Activated CD4-positive, alpha-beta memory T cell treated with anti-CD3 and anti-CD28 coated beads, Interleukin-2, amount 10 ng/mL, durations not matched to agents 7 days and 5 days (primary cell): Measurements from ENCODE around the gene TOR1B. TPM values are rescaled to one million over a fixed set of nuclear protein-coding genes. Genes with fewer than 3 reads are reported as not detected.

Experiments used
- CTCF ChIA-PET: fragments of 350-600 bp; sonication (Branson Sonifier 250); formaldehyde crosslinking; loops from one replicate; lab custom pipeline; 2021; ENCODE audit warnings: antibody characterized with exemption, inconsistent platforms; lab: Charles Lee
- POLR2A ChIA-PET: fragments of 350-600 bp; sonication (Branson Sonifier 250); formaldehyde crosslinking; loops from one replicate; lab custom pipeline; 2021; ENCODE audit warnings: antibody characterized with exemption; lab: Charles Lee
- DNase-seq: peaks from one replicate; pipeline ENCODE4 v3.0.0-alpha.2; 2020
- H3K27ac Mint-ChIP-seq: one replicate; pipeline ENCODE4 v1.8.0; 2021; ENCODE audit warnings: mild to moderate bottlenecking, mixed read lengths
- H3K27me3 Mint-ChIP-seq: one replicate; pipeline ENCODE4 v1.8.0; 2021; ENCODE audit warnings: mixed read lengths
- H3K36me3 Mint-ChIP-seq: one replicate; pipeline ENCODE4 v1.8.0; 2021; ENCODE audit warnings: low read depth, mixed read lengths
- H3K4me1 Mint-ChIP-seq: one replicate; pipeline ENCODE4 v1.8.0; 2021; ENCODE audit warnings: mixed read lengths
- H3K4me3 Mint-ChIP-seq: one replicate; pipeline ENCODE4 v1.8.0; 2021; ENCODE audit warnings: mild to moderate bottlenecking, mixed read lengths
- H3K9me3 Mint-ChIP-seq: one replicate; pipeline ENCODE4 v1.8.0; 2021; ENCODE audit warnings: mixed read lengths
- total RNA-seq, 2 experiments: library from RNA; stranded (reverse); gene quantifications; one replicate each; pipeline ENCODE4 v1.2.3, GENCODE V29; 2021

Gene TOR1B
- total RNA-seq, 2 experiments from 2014 or later = 29.0 to 30.8 TPM

- H3K27me3 Mint-ChIP-seq = no peaks in the 10 kb centered on the region
- peak; percentile 95 for DNase-seq
- CTCF ChIA-PET = interaction anchor here (0.6 kb wide), 1 partner anchor 108 kb away, joined by 4 read pairs; no protein-coding TSS in a partner anchor
- peaks cover 15% of the 10 kb centered on the region for H3K4me1 Mint-ChIP-seq
- peak within 1 kb of the TSS; percentile 76 for H3K27ac Mint-ChIP-seq
- H3K36me3 Mint-ChIP-seq = peaks cover 40% of the 10 kb centered on the region
- H3K9me3 Mint-ChIP-seq = no peaks in the 10 kb centered on the region
- POLR2A ChIA-PET = interaction anchor here (0.6 to 5.5 kb wide), 11 partner anchors 10 to 304 kb away, joined by 3 to 50 read pairs (median 4); partner anchors contain the start of genes C9orf78, TOR1B and USP20
- peak within 1 kb of the TSS; percentile 82 for H3K4me3 Mint-ChIP-seq
These were observed 21.1 kb downstream of the TOR1B start, which contains the start of gene TOR1A for GRCh38 chr9:129823935-129824601. Gene TOR1A (minus strand): TSS chr9:129824136. CDS start chr9:129824085, 51 bp downstream.

GRCh38 chr9:129826344-129826743 lies 23.4 kb downstream of the TOR1B start:
- ChIA-PET POLR2A (interaction anchor here (1.6 to 5.5 kb wide), 2 partner anchors 9 to 16 kb away, joined by 5 to 50 read pairs; partner anchors contain the start of genes C9orf78 and USP20), CTCF (interaction anchor here (0.7 kb wide), 1 partner anchor 184 kb away, joined by 3 read pairs; no protein-coding TSS in a partner anchor)
- Mint-ChIP-seq H3K4me1 (peaks cover 15% of the 10 kb centered on the region), H3K27ac (no peak overlapping the region), H3K27me3 (no peaks in the 10 kb centered on the region), H3K4me3 (no peak overlapping the region), H3K9me3 (no peaks in the 10 kb centered on the region), H3K36me3 (peaks cover 51% of the 10 kb centered on the region)
- no peak for DNase-seq

- ChIA-PET POLR2A (interaction anchor here (1.6 to 5.5 kb wide), 2 partner anchors 8 to 17 kb away, joined by 5 to 50 read pairs; partner anchors contain the start of genes C9orf78 and USP20), CTCF (interaction anchor here (0.7 kb wide), 1 partner anchor 184 kb away, joined by 3 read pairs; no protein-coding TSS in a partner anchor)
- no peak overlapping the region for H3K4me3 Mint-ChIP-seq
- no peak for DNase-seq
- H3K36me3 Mint-ChIP-seq = peaks cover 54% of the 10 kb centered on the region
- peaks cover 15% of the 10 kb centered on the region for H3K4me1 Mint-ChIP-seq
- no peak overlapping the region for H3K27ac Mint-ChIP-seq
- no peaks in the 10 kb centered on the region for H3K9me3 Mint-ChIP-seq
- no peaks in the 10 kb centered on the region for H3K27me3 Mint-ChIP-seq
These were observed 23.8 kb downstream of the TOR1B start for GRCh38 chr9:129826759-129827158.

- ChIA-PET CTCF (no interaction called here), POLR2A (interaction anchor here (0.6 kb wide), 1 partner anchor 38 kb away, joined by 3 read pairs; no protein-coding TSS in a partner anchor)
- Mint-ChIP-seq H3K9me3 (no peaks in the 10 kb centered on the region), H3K4me1 (peaks cover 5% of the 10 kb centered on the region), H3K27me3 (no peaks in the 10 kb centered on the region), H3K4me3 (no peak overlapping the region), H3K27ac (no peak overlapping the region), H3K36me3 (peaks cover 50% of the 10 kb centered on the region)
- no peak for DNase-seq
These were observed 25.1 kb downstream of the TOR1B start for GRCh38 chr9:129828051-129828450.

GRCh38 chr9:129828969-129829368 lies 26.0 kb downstream of the TOR1B start:
- CTCF ChIA-PET = no interaction called here
- H3K27me3 Mint-ChIP-seq = no peaks in the 10 kb centered on the region
- no peak overlapping the region for H3K4me3 Mint-ChIP-seq
- POLR2A ChIA-PET = interaction anchor here (0.6 to 1.3 kb wide), 2 partner anchors 37 to 40 kb away, joined by 3 to 4 read pairs; no protein-coding TSS in a partner anchor
- H3K36me3 Mint-ChIP-seq = peaks cover 54% of the 10 kb centered on the region
- no peak for DNase-seq
- peaks cover 13% of the 10 kb centered on the region for H3K4me1 Mint-ChIP-seq
- H3K9me3 Mint-ChIP-seq = no peaks in the 10 kb centered on the region
- no peak overlapping the region for H3K27ac Mint-ChIP-seq

GRCh38 chr9:129832982-129833381 lies 30.0 kb downstream of the TOR1B start:
- peak overlapping the region; percentile 99 for H3K4me3 Mint-ChIP-seq
- ChIA-PET CTCF (interaction anchor here (1.0 kb wide), 1 partner anchor 267 kb away, joined by 4 read pairs; no protein-coding TSS in a partner anchor), POLR2A (interaction anchor here (5.2 to 6.4 kb wide), 2 partner anchors 8 to 33 kb away, joined by 50 to 145 read pairs; partner anchors contain the start of gene TOR1A)
- H3K36me3 Mint-ChIP-seq = peaks cover 77% of the 10 kb centered on the region
- H3K4me1 Mint-ChIP-seq = peaks cover 40% of the 10 kb centered on the region
- no peaks in the 10 kb centered on the region for H3K27me3 Mint-ChIP-seq
- H3K9me3 Mint-ChIP-seq = no peaks in the 10 kb centered on the region
- H3K27ac Mint-ChIP-seq = no peak overlapping the region
- DNase-seq = no peak

GRCh38 chr9:129834489-129835127 lies 31.6 kb downstream of the TOR1B start:
- ChIA-PET POLR2A (interaction anchor here (0.6 to 6.4 kb wide), 18 partner anchors 10 to 264 kb away, joined by 3 to 145 read pairs (median 4); partner anchors contain the start of genes GPR107, TOR1A and TOR1B), CTCF (interaction anchor here (0.5 to 1.5 kb wide), 6 partner anchors 51 to 265 kb away, joined by 3 to 10 read pairs (median 3); no protein-coding TSS in a partner anchor)
- Mint-ChIP-seq H3K27me3 (no peaks in the 10 kb centered on the region), H3K36me3 (peaks cover 66% of the 10 kb centered on the region), H3K27ac (peak overlapping the region; percentile 96), H3K4me1 (peaks cover 53% of the 10 kb centered on the region), H3K9me3 (no peaks in the 10 kb centered on the region), H3K4me3 (peak overlapping the region; percentile 99)
- DNase-seq = peak; percentile 62

- ChIA-PET POLR2A (interaction anchor here (0.6 to 6.4 kb wide), 21 partner anchors 9 to 255 kb away, joined by 3 to 145 read pairs (median 4); partner anchors contain the start of genes GPR107, TOR1A and TOR1B), CTCF (interaction anchor here (0.5 to 1.8 kb wide), 5 partner anchors 9 to 265 kb away, joined by 3 to 10 read pairs (median 3); no protein-coding TSS in a partner anchor)
- Mint-ChIP-seq H3K9me3 (no peaks in the 10 kb centered on the region), H3K36me3 (peaks cover 59% of the 10 kb centered on the region), H3K4me3 (peak within 1 kb of the TSS; percentile 99), H3K27me3 (no peaks in the 10 kb centered on the region), H3K27ac (peak within 1 kb of the TSS; percentile 96), H3K4me1 (peaks cover 60% of the 10 kb centered on the region)
- peak; percentile 97 for DNase-seq
These were observed 32.3 kb downstream of the TOR1B start, which contains the start of the genes C9orf78 and USP20 for GRCh38 chr9:129835128-129835859. Gene C9orf78 (minus strand): TSS chr9:129835275. CDS start chr9:129835221, 54 bp downstream. Gene USP20 (plus strand): TSS chr9:129835458. CDS start chr9:129852556, 17,098 bp downstream.

GRCh38 chr9:129835860-129836223 lies 32.9 kb downstream of the TOR1B start:
- POLR2A ChIA-PET = interaction anchor here (0.8 to 6.4 kb wide), 12 partner anchors 8 to 208 kb away, joined by 3 to 145 read pairs (median 4); partner anchors contain the start of gene TOR1A
- H3K9me3 Mint-ChIP-seq = no peaks in the 10 kb centered on the region
- peak overlapping the region; percentile 86 for H3K27ac Mint-ChIP-seq
- peaks cover 63% of the 10 kb centered on the region for H3K4me1 Mint-ChIP-seq
- H3K36me3 Mint-ChIP-seq = peaks cover 55% of the 10 kb centered on the region
- H3K27me3 Mint-ChIP-seq = no peaks in the 10 kb centered on the region
- peak overlapping the region; percentile 99 for H3K4me3 Mint-ChIP-seq
- CTCF ChIA-PET = interaction anchor here (1.8 kb wide), 1 partner anchor 9 kb away, joined by 5 read pairs; no protein-coding TSS in a partner anchor
- DNase-seq = no peak

GRCh38 chr9:129836311-129837007 lies 33.5 kb downstream of the TOR1B start:
- POLR2A ChIA-PET = interaction anchor here (0.8 to 6.4 kb wide), 9 partner anchors 8 to 203 kb away, joined by 3 to 145 read pairs (median 8); partner anchors contain the start of gene TOR1A
- Mint-ChIP-seq H3K27ac (peak overlapping the region; percentile 86), H3K27me3 (no peaks in the 10 kb centered on the region), H3K4me3 (peak overlapping the region; percentile 99), H3K36me3 (peaks cover 55% of the 10 kb centered on the region), H3K9me3 (no peaks in the 10 kb centered on the region), H3K4me1 (peaks cover 69% of the 10 kb centered on the region)
- peak; percentile 49 for DNase-seq
- CTCF ChIA-PET = interaction anchor here (0.8 to 1.8 kb wide), 4 partner anchors 8 to 53 kb away, joined by 3 to 5 read pairs (median 4); no protein-coding TSS in a partner anchor

GRCh38 chr9:129838707-129839259 lies 35.8 kb downstream of the TOR1B start:
- Mint-ChIP-seq H3K4me3 (peak overlapping the region; percentile 40), H3K27ac (peak overlapping the region; percentile 71), H3K36me3 (peaks cover 45% of the 10 kb centered on the region), H3K4me1 (peaks cover 63% of the 10 kb centered on the region), H3K27me3 (no peaks in the 10 kb centered on the region), H3K9me3 (no peaks in the 10 kb centered on the region)
- DNase-seq = no peak
- ChIA-PET POLR2A (interaction anchor here (0.9 to 6.4 kb wide), 6 partner anchors 12 to 74 kb away, joined by 3 to 145 read pairs (median 3); no protein-coding TSS in a partner anchor), CTCF (interaction anchor here (0.7 to 1.4 kb wide), 3 partner anchors 10 to 47 kb away, joined by 3 to 7 read pairs (median 6); no protein-coding TSS in a partner anchor)
